HEK293 (cell line): Measurements from ENCODE around the gene ROR2.

Experiments
- CTCF ChIA-PET: fragments of 350-600 bp; formaldehyde crosslinking; extraction: SDS; loops from one replicate; lab custom pipeline; 2021; ENCODE audit warnings: antibody characterized with exemption; lab: Yijun Ruan, JAX
- POLR2A ChIA-PET: fragments of 300-600 bp; formaldehyde crosslinking; extraction: SDS; loops from one replicate; lab custom pipeline; 2020; ENCODE audit warnings: antibody characterized with exemption, inconsistent platforms; lab: Yijun Ruan, JAX
- H3K27ac ChIP-seq: fragments of 200-500 bp; sonication (Bioruptor generic); 2 replicates; pipeline ENCODE4 v1.5.1; 2014; ENCODE audit warnings: low read depth, low read length, control low read depth, inconsistent platforms; ENCODE audit errors: extremely low read depth
- H3K36me3 ChIP-seq, 2 experiments: fragments of 200-500 bp in 1 of 2; sonication (Bioruptor generic) in 1 of 2; 1 replicate in 1 of 2; 2 replicates in 1 of 2; pipeline ENCODE4 v1.5.1; 2014 to 2017; ENCODE audit warnings: inconsistent platforms in 2 of 2, low read length in 2 of 2; ENCODE audit not compliant: control insufficient read depth in 2 of 2, insufficient read depth in 1 of 2
- H3K4me1 ChIP-seq: fragments of 200-500 bp; sonication (Bioruptor generic); 2 replicates; pipeline ENCODE4 v1.5.1; 2014; ENCODE audit warnings: mild to moderate bottlenecking, low read length, inconsistent platforms; ENCODE audit not compliant: control insufficient read depth, insufficient read depth
- H3K4me3 ChIP-seq: 2 replicates; pipeline ENCODE4 v1.5.1; 2011; ENCODE audit warnings: low read depth, mild to moderate bottlenecking, control low read depth, low read length, moderate library complexity
- H3K9me3 ChIP-seq: fragments of 200-500 bp; sonication (Bioruptor generic); 2 replicates; pipeline ENCODE4 v1.5.1; 2014; ENCODE audit warnings: low read depth, low read length, inconsistent platforms; ENCODE audit not compliant: control insufficient read depth, insufficient read depth
- RBAK ChIP-seq: fragments of 450-650 bp; formaldehyde crosslinking; IDR thresholded peaks from 2 replicates; pipeline ENCODE4 v1.5.1; 2016; ENCODE audit warnings: missing biosample characterization, missing genetic modification characterization
- TRIM28 ChIP-seq: IDR thresholded peaks from 2 replicates; pipeline ENCODE4 v1.6.1; 2011; ENCODE audit warnings: low read length, control low read depth, borderline replicate concordance
- ZNF133 ChIP-seq: fragments of 450-650 bp; formaldehyde crosslinking; IDR thresholded peaks from 2 replicates; pipeline ENCODE4 v1.5.1; 2016; ENCODE audit warnings: missing biosample characterization, missing genetic modification characterization
- ZNF140 ChIP-seq: fragments of 450-650 bp; formaldehyde crosslinking; IDR thresholded peaks from 2 replicates; pipeline ENCODE4 v1.5.1; 2016; ENCODE audit warnings: missing biosample characterization, missing genetic modification characterization
- ZNF211 ChIP-seq: fragments of 450-650 bp; formaldehyde crosslinking; IDR thresholded peaks from 2 replicates; pipeline ENCODE4 v1.5.1; 2016; ENCODE audit warnings: low read depth, missing biosample characterization, missing genetic modification characterization
- ZNF221 ChIP-seq: fragments of 450-650 bp; formaldehyde crosslinking; IDR thresholded peaks from 2 replicates; pipeline ENCODE4 v1.5.1; 2017; ENCODE audit warnings: missing biosample characterization, missing genetic modification characterization, borderline replicate concordance
- ZNF223 ChIP-seq: fragments of 450-650 bp; formaldehyde crosslinking; IDR thresholded peaks from 2 replicates; pipeline ENCODE4 v1.5.1; 2016; ENCODE audit warnings: missing biosample characterization, missing genetic modification characterization
- ZNF350 ChIP-seq: fragments of 450-650 bp; formaldehyde crosslinking; IDR thresholded peaks from 2 replicates; pipeline ENCODE4 v1.5.0; 2017; ENCODE audit warnings: missing biosample characterization, mild to moderate bottlenecking, missing genetic modification characterization
- ZNF366 ChIP-seq: fragments of 450-650 bp; formaldehyde crosslinking; conservative IDR thresholded peaks from 2 replicates; pipeline ENCODE4 v1.5.1; 2016; ENCODE audit warnings: missing biosample characterization, missing genetic modification characterization
- ZNF488 ChIP-seq: fragments of 450-650 bp; formaldehyde crosslinking; IDR thresholded peaks from 2 replicates; pipeline ENCODE4 v1.5.1; 2016; ENCODE audit warnings: missing biosample characterization, missing genetic modification characterization
- ZNF555 ChIP-seq: fragments of 450-650 bp; formaldehyde crosslinking; conservative IDR thresholded peaks from 2 replicates; pipeline ENCODE4 v1.5.1; 2017; ENCODE audit warnings: missing biosample characterization, mild to moderate bottlenecking, missing genetic modification characterization, inconsistent platforms
- ZNF621 ChIP-seq: fragments of 450-650 bp; formaldehyde crosslinking; IDR thresholded peaks from 2 replicates; pipeline ENCODE4 v1.5.1; 2017; ENCODE audit warnings: missing biosample characterization, missing genetic modification characterization
- TF ChIP-seq, protein P1 (sequence below): fragments of 450-650 bp; formaldehyde crosslinking; conservative IDR thresholded peaks from 2 replicates; pipeline ENCODE4 v1.5.1; 2016; ENCODE audit warnings: low read depth, missing biosample characterization, missing genetic modification characterization
- TF ChIP-seq, protein P2 (sequence below): fragments of 450-650 bp; formaldehyde crosslinking; IDR thresholded peaks from 2 replicates; pipeline ENCODE4 v1.5.1; 2016; ENCODE audit warnings: missing biosample characterization, missing genetic modification characterization
- TF ChIP-seq, protein P3 (sequence below): fragments of 450-650 bp; formaldehyde crosslinking; IDR thresholded peaks from 2 replicates; pipeline ENCODE4 v1.5.1; 2017; ENCODE audit warnings: missing biosample characterization, mild to moderate bottlenecking, missing genetic modification characterization, moderate library complexity
- TF ChIP-seq, protein P4 (sequence below): fragments of 450-650 bp; formaldehyde crosslinking; IDR thresholded peaks from 2 replicates; pipeline ENCODE4 v1.5.1; 2016; ENCODE audit warnings: missing biosample characterization, missing genetic modification characterization

Gene ROR2

DNA sequence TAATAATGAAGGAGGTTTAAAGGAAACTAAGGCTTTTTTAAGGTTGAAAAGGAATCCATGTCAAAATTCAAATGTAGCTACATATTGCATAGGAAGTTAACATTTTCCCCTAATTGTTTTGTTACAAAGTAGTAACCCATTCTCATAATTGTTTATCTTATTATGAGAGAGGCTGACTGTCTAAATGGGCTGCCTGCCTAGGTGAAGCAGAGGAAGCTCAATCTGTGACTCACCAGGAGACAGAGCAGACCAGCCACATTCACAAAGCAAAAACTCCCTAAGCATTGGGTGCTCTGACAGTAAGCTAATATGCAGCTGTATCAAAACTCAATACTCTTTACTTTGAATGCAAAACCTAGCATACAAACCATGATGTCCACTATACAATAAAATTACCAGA, 208.5 kb downstream of the ROR2 start (continued):
- TF ChIP-seq ZNF621 (no peak), ZNF350 (tag by site-specific recombination) (no peak)
- TF ChIP-seq, protein P1, sequence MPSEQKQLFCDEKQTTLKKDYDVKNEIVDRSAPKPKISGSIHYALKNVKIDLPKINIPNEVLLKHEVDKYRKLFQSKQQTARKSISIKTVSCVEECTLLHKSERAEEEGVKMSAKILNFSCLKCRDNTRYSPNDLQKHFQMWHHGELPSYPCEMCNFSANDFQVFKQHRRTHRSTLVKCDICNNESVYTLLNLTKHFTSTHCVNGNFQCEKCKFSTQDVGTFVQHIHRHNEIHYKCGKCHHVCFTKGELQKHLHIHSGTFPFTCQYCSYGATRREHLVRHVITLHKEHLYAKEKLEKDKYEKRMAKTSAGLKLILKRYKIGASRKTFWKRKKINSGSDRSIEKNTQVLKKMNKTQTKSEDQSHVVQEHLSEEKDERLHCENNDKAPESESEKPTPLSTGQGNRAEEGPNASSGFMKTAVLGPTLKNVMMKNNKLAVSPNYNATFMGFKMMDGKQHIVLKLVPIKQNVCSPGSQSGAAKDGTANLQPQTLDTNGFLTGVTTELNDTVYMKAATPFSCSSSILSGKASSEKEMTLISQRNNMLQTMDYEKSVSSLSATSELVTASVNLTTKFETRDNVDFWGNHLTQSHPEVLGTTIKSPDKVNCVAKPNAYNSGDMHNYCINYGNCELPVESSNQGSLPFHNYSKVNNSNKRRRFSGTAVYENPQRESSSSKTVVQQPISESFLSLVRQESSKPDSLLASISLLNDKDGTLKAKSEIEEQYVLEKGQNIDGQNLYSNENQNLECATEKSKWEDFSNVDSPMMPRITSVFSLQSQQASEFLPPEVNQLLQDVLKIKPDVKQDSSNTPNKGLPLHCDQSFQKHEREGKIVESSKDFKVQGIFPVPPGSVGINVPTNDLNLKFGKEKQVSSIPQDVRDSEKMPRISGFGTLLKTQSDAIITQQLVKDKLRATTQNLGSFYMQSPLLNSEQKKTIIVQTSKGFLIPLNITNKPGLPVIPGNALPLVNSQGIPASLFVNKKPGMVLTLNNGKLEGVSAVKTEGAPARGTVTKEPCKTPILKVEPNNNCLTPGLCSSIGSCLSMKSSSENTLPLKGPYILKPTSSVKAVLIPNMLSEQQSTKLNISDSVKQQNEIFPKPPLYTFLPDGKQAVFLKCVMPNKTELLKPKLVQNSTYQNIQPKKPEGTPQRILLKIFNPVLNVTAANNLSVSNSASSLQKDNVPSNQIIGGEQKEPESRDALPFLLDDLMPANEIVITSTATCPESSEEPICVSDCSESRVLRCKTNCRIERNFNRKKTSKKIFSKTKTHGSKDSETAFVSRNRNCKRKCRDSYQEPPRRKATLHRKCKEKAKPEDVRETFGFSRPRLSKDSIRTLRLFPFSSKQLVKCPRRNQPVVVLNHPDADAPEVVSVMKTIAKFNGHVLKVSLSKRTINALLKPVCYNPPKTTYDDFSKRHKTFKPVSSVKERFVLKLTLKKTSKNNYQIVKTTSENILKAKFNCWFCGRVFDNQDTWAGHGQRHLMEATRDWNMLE, result no peak

GRCh38 chr9:91740701-91741100, 209.3 kb downstream of the ROR2 start:
- no peak overlapping the region for H3K4me3 ChIP-seq
- H3K9me3 ChIP-seq, result no peaks in the 10 kb centered on the region
- no peaks in the 10 kb centered on the region for H3K4me1 ChIP-seq
- ChIA-PET POLR2A (no interaction called here), CTCF (no interaction called here)
- TF ChIP-seq TRIM28 (no peak), ZNF366 (tag by site-specific recombination) (no peak), ZNF140 (tag by site-specific recombination) (no peak), RBAK (tag by site-specific recombination) (no peak), ZNF211 (tag by site-specific recombination) (no peak), ZNF223 (tag by site-specific recombination) (no peak), ZNF488 (no peak), ZNF133 (tag by site-specific recombination) (no peak), ZNF555 (tag by site-specific recombination) (no peak), ZNF221 (no peak)
- TF ChIP-seq, protein P2, sequence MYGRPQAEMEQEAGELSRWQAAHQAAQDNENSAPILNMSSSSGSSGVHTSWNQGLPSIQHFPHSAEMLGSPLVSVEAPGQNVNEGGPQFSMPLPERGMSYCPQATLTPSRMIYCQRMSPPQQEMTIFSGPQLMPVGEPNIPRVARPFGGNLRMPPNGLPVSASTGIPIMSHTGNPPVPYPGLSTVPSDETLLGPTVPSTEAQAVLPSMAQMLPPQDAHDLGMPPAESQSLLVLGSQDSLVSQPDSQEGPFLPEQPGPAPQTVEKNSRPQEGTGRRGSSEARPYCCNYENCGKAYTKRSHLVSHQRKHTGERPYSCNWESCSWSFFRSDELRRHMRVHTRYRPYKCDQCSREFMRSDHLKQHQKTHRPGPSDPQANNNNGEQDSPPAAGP (tag by site-specific recombination), result no peak
- TF ChIP-seq, protein P3, sequence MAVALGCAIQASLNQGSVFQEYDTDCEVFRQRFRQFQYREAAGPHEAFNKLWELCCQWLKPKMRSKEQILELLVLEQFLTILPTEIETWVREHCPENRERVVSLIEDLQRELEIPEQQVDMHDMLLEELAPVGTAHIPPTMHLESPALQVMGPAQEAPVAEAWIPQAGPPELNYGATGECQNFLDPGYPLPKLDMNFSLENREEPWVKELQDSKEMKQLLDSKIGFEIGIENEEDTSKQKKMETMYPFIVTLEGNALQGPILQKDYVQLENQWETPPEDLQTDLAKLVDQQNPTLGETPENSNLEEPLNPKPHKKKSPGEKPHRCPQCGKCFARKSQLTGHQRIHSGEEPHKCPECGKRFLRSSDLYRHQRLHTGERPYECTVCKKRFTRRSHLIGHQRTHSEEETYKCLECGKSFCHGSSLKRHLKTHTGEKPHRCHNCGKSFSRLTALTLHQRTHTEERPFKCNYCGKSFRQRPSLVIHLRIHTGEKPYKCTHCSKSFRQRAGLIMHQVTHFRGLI (tag by site-specific recombination), result no peak
- TF ChIP-seq, protein P4, sequence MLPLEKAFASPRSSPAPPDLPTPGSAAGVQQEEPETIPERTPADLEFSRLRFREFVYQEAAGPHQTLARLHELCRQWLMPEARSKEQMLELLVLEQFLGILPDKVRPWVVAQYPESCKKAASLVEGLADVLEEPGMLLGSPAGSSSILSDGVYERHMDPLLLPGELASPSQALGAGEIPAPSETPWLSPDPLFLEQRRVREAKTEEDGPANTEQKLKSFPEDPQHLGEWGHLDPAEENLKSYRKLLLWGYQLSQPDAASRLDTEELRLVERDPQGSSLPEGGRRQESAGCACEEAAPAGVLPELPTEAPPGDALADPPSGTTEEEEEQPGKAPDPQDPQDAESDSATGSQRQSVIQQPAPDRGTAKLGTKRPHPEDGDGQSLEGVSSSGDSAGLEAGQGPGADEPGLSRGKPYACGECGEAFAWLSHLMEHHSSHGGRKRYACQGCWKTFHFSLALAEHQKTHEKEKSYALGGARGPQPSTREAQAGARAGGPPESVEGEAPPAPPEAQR (tag by site-specific recombination), result no peak
- H3K36me3 ChIP-seq, result peaks cover 0 to 15% of the 10 kb centered on the region in 2 experiments; a peak in 1 of 3 replicates
- no peak overlapping the region for H3K27ac ChIP-seq
